ENCODE measurements around the gene SCUBE1.

DNA sequence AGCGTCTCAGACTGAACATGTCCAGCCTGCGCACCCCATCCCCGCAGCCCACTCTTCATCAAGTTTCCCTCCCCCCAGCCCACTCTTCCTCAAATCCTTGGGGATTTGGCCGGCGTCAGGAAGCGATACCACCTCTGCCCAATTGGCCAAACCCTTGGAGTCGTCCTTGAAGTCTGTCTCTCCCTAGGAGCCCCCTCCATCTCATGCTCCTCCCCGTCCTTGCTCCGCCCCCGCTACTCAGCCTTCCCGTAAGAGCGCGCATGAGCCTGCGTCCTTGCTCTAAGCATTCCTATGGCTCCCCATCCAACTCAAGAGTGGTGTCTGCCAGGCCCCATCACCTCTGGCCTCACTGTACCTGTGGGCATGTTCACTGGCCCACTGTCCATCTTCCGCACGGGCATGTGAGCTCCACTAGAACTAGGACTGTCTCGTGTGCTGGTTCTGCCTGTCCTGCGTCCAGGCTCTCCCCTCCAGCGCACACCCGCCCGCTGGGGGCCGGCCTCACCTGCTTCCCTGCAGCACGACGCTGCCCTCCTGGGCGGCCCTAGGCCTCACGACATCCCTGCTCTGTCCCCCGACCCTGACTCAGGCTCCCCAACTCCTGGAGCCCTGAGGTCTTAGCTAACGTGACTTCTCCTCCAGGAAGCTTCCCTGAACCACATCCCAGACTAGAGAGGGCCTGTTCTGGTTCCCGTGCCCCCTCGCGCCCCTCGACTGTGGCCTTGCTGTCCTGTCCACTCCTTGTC, 125.7 kb downstream of the SCUBE1 start:
- TF ChIP-seq, protein P1, sequence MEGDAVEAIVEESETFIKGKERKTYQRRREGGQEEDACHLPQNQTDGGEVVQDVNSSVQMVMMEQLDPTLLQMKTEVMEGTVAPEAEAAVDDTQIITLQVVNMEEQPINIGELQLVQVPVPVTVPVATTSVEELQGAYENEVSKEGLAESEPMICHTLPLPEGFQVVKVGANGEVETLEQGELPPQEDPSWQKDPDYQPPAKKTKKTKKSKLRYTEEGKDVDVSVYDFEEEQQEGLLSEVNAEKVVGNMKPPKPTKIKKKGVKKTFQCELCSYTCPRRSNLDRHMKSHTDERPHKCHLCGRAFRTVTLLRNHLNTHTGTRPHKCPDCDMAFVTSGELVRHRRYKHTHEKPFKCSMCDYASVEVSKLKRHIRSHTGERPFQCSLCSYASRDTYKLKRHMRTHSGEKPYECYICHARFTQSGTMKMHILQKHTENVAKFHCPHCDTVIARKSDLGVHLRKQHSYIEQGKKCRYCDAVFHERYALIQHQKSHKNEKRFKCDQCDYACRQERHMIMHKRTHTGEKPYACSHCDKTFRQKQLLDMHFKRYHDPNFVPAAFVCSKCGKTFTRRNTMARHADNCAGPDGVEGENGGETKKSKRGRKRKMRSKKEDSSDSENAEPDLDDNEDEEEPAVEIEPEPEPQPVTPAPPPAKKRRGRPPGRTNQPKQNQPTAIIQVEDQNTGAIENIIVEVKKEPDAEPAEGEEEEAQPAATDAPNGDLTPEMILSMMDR (IDR thresholded peaks at IDR 0.05; ENCODE audit: control extremely low read depth in 1 of 3, insufficient read depth in 1 of 3, low read depth in 1 of 3, low read length in 3 of 3): no peak
- TF ChIP-seq BCL11A (IDR thresholded peaks at IDR 0.05; ENCODE audit: low read depth in 2 of 2, low read length in 2 of 2) (no peak), JUN (IDR thresholded peaks at IDR 0.05; ENCODE audit: low read depth, low read length) (no peak), SIN3A (conservative IDR thresholded peaks at IDR 0.05 in 1 of 2, IDR thresholded peaks at IDR 0.05 in 1 of 2; ENCODE audit: low read depth in 1 of 2, low read length in 2 of 2) (no peak), POLR2AphosphoS5 (IDR thresholded peaks at IDR 0.05; ENCODE audit: low read depth, low read length) (no peak)
- TF ChIP-seq, protein P2, sequence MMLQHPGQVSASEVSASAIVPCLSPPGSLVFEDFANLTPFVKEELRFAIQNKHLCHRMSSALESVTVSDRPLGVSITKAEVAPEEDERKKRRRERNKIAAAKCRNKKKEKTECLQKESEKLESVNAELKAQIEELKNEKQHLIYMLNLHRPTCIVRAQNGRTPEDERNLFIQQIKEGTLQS (IDR thresholded peaks at IDR 0.05; ENCODE audit: insufficient read depth, low read depth, low read length): no peak
